Measurements from ENCODE around the gene POLR1F. TPM values are rescaled to one million over a fixed set of nuclear protein-coding genes. Genes with fewer than 3 reads are reported as not detected.
A peak's percentile ranks its signal among the peaks of the same experiment; 100 is the strongest.
"Not testable (repeated sequence)": the region's sequence is repeated elsewhere in the genome, so short reads cannot be mapped to it uniquely, and the experiment has no call there.

Gene POLR1F
- total RNA-seq, 2 donors from 2014 or later = 15.2 to 19.0 TPM

- H3K36me3 ChIP-seq (ENCODE audit: control insufficient read depth, insufficient read depth, low read length) = no peaks in the 10 kb centered on the region
- no peaks in the 10 kb centered on the region for H3K9me3 ChIP-seq (ENCODE audit: control insufficient read depth, low read length)
- H3K27me3 Mint-ChIP-seq (ENCODE audit: insufficient read depth) = no peaks in the 10 kb centered on the region
- H3K9ac ChIP-seq (ENCODE audit: extremely low read depth, low read length, poor library complexity, severe bottlenecking) = no peak overlapping the region
- H3K27ac ChIP-seq (ENCODE audit: low read depth, low read length) = no peak overlapping the region
- no peak for TF ChIP-seq CTCF (conservative IDR thresholded peaks at IDR 0.05)
- peaks cover 5% of the 10 kb centered on the region for H3K4me1 Mint-ChIP-seq
- DNase-seq = no peak
- no peak overlapping the region for H3K4me3 Mint-ChIP-seq
- H3K36me3 Mint-ChIP-seq (ENCODE audit: low read depth) = peaks cover 5% of the 10 kb centered on the region
- no peak overlapping the region for H3K4me3 ChIP-seq (ENCODE audit: low read length)
- no peaks in the 10 kb centered on the region for H3K27me3 ChIP-seq (ENCODE audit: control insufficient read depth, insufficient read depth, low read length, poor library complexity, severe bottlenecking)
- 84% methylated on average over 1 of the region's 1 CpG; no CpG with 5 or more reads in 1 of the 2 experiments for WGBS, 2 experiments (ENCODE audit: insufficient coverage in 1 of 2, insufficient read length in 1 of 2)
- no peak overlapping the region for H3K27ac Mint-ChIP-seq
- H3K4me1 ChIP-seq (ENCODE audit: control insufficient read depth, insufficient read depth, low read length) = no peaks in the 10 kb centered on the region
- peaks cover 22% of the 10 kb centered on the region for H3K9me3 Mint-ChIP-seq
These were observed 18.1 kb downstream of the POLR1F start for GRCh38 chr7:19690736-19691135.

GRCh38 chr7:19689130-19689529 is 19.7 kb downstream of the POLR1F start:
- peak overlapping the region; percentile 55 for H3K4me3 Mint-ChIP-seq
- peak overlapping the region; percentile 87 for H3K27ac Mint-ChIP-seq
- not testable (repeated sequence) for H3K36me3 Mint-ChIP-seq (ENCODE audit: low read depth); H3K27me3 Mint-ChIP-seq (ENCODE audit: insufficient read depth); H3K9me3 ChIP-seq (ENCODE audit: control insufficient read depth, low read length); H3K27ac ChIP-seq (ENCODE audit: low read depth, low read length); H3K4me3 ChIP-seq (ENCODE audit: low read length); H3K27me3 ChIP-seq (ENCODE audit: control insufficient read depth, insufficient read depth, low read length, poor library complexity, severe bottlenecking); H3K36me3 ChIP-seq (ENCODE audit: control insufficient read depth, insufficient read depth, low read length); H3K4me1 ChIP-seq (ENCODE audit: control insufficient read depth, insufficient read depth, low read length); H3K4me1 Mint-ChIP-seq; DNase-seq; H3K9ac ChIP-seq (ENCODE audit: extremely low read depth, low read length, poor library complexity, severe bottlenecking)
- H3K9me3 Mint-ChIP-seq = peaks cover 22% of the 10 kb centered on the region
- 51% methylated on average over 12 of the region's 12 CpGs for WGBS, 2 experiments (ENCODE audit: insufficient coverage in 1 of 2, insufficient read length in 1 of 2)

DNA sequence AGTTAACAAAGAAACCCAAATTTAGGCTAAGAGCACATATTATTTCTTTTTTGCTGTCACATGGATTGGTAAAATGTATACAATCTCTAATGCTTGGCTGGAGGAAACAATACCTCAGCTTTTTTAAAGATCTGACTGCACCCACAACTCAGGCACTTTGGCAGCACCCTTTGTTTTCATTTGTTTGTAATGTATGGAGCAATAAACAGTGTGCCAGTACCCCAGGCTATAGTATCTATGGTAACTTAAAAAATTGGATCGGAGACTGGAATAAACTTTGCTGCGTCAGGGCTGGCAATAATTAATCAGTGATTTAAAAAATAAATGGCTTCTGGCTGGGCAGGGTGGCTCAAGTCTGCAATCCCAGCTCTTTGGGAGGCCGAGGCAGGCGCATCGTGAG is 27.2 kb downstream of the POLR1F start:
- Histone ChIP-seq H3K36me3 (ENCODE audit: control insufficient read depth, insufficient read depth, low read length) (no peaks in the 10 kb centered on the region), H3K9me3 (ENCODE audit: control insufficient read depth, low read length) (no peaks in the 10 kb centered on the region), H3K4me3 (ENCODE audit: low read length) (no peak overlapping the region), H3K27ac (ENCODE audit: low read depth, low read length) (no peak overlapping the region), H3K4me1 (ENCODE audit: control insufficient read depth, insufficient read depth, low read length) (no peaks in the 10 kb centered on the region), H3K9ac (ENCODE audit: extremely low read depth, low read length, poor library complexity, severe bottlenecking) (no peak overlapping the region), H3K27me3 (ENCODE audit: control insufficient read depth, insufficient read depth, low read length, poor library complexity, severe bottlenecking) (no peaks in the 10 kb centered on the region)
- no peaks in the 10 kb centered on the region for H3K36me3 Mint-ChIP-seq (ENCODE audit: low read depth)
- DNase-seq = no peak
- TF ChIP-seq CTCF (conservative IDR thresholded peaks at IDR 0.05) = no peak
- H3K9me3 Mint-ChIP-seq = no peaks in the 10 kb centered on the region
- no peaks in the 10 kb centered on the region for H3K4me1 Mint-ChIP-seq
- H3K4me3 Mint-ChIP-seq = no peak overlapping the region
- no peaks in the 10 kb centered on the region for H3K27me3 Mint-ChIP-seq (ENCODE audit: insufficient read depth)
- 85 to 97% methylated on average over 2 to 5 of the region's 5 CpGs for WGBS, 2 experiments (ENCODE audit: insufficient coverage in 1 of 2, insufficient read length in 1 of 2)
- no peak overlapping the region for H3K27ac Mint-ChIP-seq

DNA sequence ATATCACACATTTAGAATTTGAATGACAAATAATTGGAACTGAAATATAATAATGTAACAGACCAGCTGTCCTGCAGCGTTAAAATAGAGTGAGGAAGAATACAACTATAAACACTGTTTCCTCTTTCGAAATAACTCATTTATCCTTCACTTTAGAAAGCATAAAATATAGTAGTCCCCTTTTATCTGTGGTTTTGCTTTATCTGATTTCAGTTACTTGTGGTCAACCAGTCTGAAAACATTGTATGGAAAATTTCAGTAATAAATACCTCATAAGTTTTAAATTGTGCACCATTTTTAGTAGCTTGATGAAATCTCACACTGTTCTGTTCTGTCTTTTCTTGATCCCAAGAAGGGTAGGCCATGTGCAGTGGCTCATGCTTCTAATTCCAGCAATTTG is 31.7 kb downstream of the POLR1F start:
- H3K36me3 ChIP-seq (ENCODE audit: control insufficient read depth, insufficient read depth, low read length) = no peaks in the 10 kb centered on the region
- H3K27me3 ChIP-seq (ENCODE audit: control insufficient read depth, insufficient read depth, low read length, poor library complexity, severe bottlenecking) = no peaks in the 10 kb centered on the region
- H3K9ac ChIP-seq (ENCODE audit: extremely low read depth, low read length, poor library complexity, severe bottlenecking) = no peak overlapping the region
- H3K9me3 Mint-ChIP-seq = no peaks in the 10 kb centered on the region
- no peaks in the 10 kb centered on the region for H3K36me3 Mint-ChIP-seq (ENCODE audit: low read depth)
- WGBS, 2 experiments (ENCODE audit: insufficient coverage in 1 of 2, insufficient read length in 1 of 2) = 94% methylated on average over 2 of the region's 2 CpGs; no CpG with 5 or more reads in 1 of the 2 experiments
- H3K9me3 ChIP-seq (ENCODE audit: control insufficient read depth, low read length) = no peaks in the 10 kb centered on the region
- no peaks in the 10 kb centered on the region for H3K27me3 Mint-ChIP-seq (ENCODE audit: insufficient read depth)
- no peak overlapping the region for H3K27ac ChIP-seq (ENCODE audit: low read depth, low read length)
- no peak overlapping the region for H3K4me3 Mint-ChIP-seq
- H3K4me1 Mint-ChIP-seq = no peaks in the 10 kb centered on the region
- DNase-seq = no peak
- no peak overlapping the region for H3K27ac Mint-ChIP-seq
- H3K4me3 ChIP-seq (ENCODE audit: low read length) = no peak overlapping the region
- TF ChIP-seq CTCF (conservative IDR thresholded peaks at IDR 0.05) = no peak
- no peaks in the 10 kb centered on the region for H3K4me1 ChIP-seq (ENCODE audit: control insufficient read depth, insufficient read depth, low read length)

All from endodermal cell (in vitro differentiated cells).